Activated CD8-positive, alpha-beta T cell treated with anti-CD3 and anti-CD28 coated beads for 36 hours (primary cell): ENCODE data around the gene CRK. TPM values are rescaled to one million over a fixed set of nuclear protein-coding genes. Genes with fewer than 3 reads are reported as not detected.

ENCODE experiments used
- ATAC-seq: fragments of 200-7000 bp; cut with Tn5 transposase; one replicate; pipeline ENCODE4 v1.10.0; 2021; ENCODE audit warnings: mild to moderate bottlenecking, moderate library complexity
- CTCF ChIA-PET: fragments of 350-600 bp; sonication (Branson Sonifier 250); formaldehyde crosslinking; loops from one replicate; lab custom pipeline; 2021; ENCODE audit warnings: antibody characterized with exemption; lab: Charles Lee
- POLR2A ChIA-PET: fragments of 350-600 bp; sonication (Branson Sonifier 250); formaldehyde crosslinking; loops from one replicate; lab custom pipeline; 2021; ENCODE audit warnings: antibody characterized with exemption; lab: Charles Lee
- DNase-seq: peaks from one replicate; pipeline ENCODE4 v3.0.0-alpha.2; 2020
- H3K27ac Mint-ChIP-seq: one replicate; pipeline ENCODE4 v1.8.0; 2021; ENCODE audit warnings: mild to moderate bottlenecking, mixed read lengths
- H3K27me3 Mint-ChIP-seq: one replicate; pipeline ENCODE4 v1.8.0; 2021; ENCODE audit warnings: mixed read lengths
- H3K36me3 Mint-ChIP-seq: one replicate; pipeline ENCODE4 v1.8.0; 2021; ENCODE audit warnings: low read depth, mixed read lengths
- H3K4me1 Mint-ChIP-seq: one replicate; pipeline ENCODE4 v1.8.0; 2021; ENCODE audit warnings: low read depth, mixed read lengths
- H3K4me3 Mint-ChIP-seq: one replicate; pipeline ENCODE4 v1.8.0; 2021; ENCODE audit warnings: mild to moderate bottlenecking, moderate library complexity, mixed read lengths
- H3K9me3 Mint-ChIP-seq: one replicate; pipeline ENCODE4 v1.8.0; 2021; ENCODE audit warnings: mixed read lengths
- intact Hi-C: fragments of 100-400 bp; cut with micrococcal nuclease; formaldehyde crosslinking; loops from one replicate; pipeline ENCODE4 v1.10.0; 2022
- total RNA-seq, 2 experiments: library from RNA; stranded (reverse); gene quantifications; one replicate each; pipeline ENCODE4 v1.2.3, GENCODE V29; 2021
- TF ChIP-seq, protein P1 (sequence below): fragments of 200-600 bp; IDR thresholded peaks from one replicate; pipeline ENCODE4 v1.8.0; 2022; ENCODE audit warnings: antibody characterized with exemption, mild to moderate bottlenecking

Gene CRK
- total RNA-seq, 2 experiments from 2014 or later = 12.1 to 12.9 TPM

DNA sequence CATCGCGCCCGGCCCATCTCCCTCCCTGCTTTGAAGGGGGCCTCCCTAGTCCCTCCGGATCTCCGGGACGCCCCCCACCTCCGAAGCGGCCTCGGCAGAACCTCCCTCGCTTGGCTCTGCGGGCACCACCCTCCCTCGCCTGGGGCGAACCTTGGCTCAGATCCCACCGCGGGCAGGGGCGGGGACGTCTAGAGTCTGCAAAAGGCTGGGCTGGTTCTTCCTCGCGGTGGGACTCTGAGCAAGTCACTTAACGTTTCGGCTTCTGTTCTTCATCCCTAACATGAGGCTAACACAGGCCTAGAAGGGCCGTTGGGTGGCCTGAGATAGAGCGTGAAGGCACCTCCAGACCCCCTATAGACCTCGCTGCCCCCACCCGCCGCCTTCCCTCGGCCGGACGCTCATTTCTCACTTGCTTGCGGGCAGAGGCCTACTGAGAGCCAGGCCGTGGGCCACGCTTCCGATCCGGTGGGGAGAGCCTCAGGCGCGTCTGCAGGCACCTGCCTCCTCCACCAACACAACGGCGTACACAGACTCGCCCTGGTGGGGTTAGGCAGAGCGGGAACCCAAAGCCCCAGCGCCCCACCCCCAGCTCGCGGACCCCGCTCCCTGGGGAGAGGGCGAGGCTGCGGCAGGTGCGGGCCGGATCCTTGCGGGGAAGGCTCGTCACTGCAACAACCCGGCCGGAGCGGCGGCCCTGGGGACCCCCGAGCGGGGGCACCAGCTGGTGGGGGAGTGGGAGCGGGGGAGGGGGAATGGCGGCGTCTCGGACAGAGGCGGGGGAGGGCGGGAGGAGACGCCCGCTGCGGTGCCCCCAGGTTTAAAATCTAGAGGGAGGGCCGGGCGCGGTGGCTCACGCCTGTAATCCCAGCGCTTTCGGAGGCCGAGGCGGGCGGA is 31.0 kb upstream of the CRK start:
- ChIA-PET CTCF (interaction anchor here (0.9 to 1.1 kb wide), 4 partner anchors 9 to 122 kb away, joined by 3 to 4 read pairs (median 3); no protein-coding TSS in a partner anchor), POLR2A (interaction anchor here (1.0 to 2.0 kb wide), 5 partner anchors 13 to 90 kb away, joined by 3 to 7 read pairs (median 4); partner anchors contain the start of gene INPP5K)
- peaks cover 3% of the 10 kb centered on the region for H3K27me3 Mint-ChIP-seq
- DNase-seq (peak; percentile 92), ATAC-seq (peak; percentile 51)
- H3K4me3 Mint-ChIP-seq = peak overlapping the region; percentile 71
- H3K36me3 Mint-ChIP-seq = no peaks in the 10 kb centered on the region
- peak overlapping the region; percentile 79 for H3K27ac Mint-ChIP-seq
- peaks cover 22% of the 10 kb centered on the region for H3K4me1 Mint-ChIP-seq
- TF ChIP-seq, protein P1, sequence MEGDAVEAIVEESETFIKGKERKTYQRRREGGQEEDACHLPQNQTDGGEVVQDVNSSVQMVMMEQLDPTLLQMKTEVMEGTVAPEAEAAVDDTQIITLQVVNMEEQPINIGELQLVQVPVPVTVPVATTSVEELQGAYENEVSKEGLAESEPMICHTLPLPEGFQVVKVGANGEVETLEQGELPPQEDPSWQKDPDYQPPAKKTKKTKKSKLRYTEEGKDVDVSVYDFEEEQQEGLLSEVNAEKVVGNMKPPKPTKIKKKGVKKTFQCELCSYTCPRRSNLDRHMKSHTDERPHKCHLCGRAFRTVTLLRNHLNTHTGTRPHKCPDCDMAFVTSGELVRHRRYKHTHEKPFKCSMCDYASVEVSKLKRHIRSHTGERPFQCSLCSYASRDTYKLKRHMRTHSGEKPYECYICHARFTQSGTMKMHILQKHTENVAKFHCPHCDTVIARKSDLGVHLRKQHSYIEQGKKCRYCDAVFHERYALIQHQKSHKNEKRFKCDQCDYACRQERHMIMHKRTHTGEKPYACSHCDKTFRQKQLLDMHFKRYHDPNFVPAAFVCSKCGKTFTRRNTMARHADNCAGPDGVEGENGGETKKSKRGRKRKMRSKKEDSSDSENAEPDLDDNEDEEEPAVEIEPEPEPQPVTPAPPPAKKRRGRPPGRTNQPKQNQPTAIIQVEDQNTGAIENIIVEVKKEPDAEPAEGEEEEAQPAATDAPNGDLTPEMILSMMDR = no peak
- no peaks in the 10 kb centered on the region for H3K9me3 Mint-ChIP-seq
- intact Hi-C loops = no loop called here

DNA sequence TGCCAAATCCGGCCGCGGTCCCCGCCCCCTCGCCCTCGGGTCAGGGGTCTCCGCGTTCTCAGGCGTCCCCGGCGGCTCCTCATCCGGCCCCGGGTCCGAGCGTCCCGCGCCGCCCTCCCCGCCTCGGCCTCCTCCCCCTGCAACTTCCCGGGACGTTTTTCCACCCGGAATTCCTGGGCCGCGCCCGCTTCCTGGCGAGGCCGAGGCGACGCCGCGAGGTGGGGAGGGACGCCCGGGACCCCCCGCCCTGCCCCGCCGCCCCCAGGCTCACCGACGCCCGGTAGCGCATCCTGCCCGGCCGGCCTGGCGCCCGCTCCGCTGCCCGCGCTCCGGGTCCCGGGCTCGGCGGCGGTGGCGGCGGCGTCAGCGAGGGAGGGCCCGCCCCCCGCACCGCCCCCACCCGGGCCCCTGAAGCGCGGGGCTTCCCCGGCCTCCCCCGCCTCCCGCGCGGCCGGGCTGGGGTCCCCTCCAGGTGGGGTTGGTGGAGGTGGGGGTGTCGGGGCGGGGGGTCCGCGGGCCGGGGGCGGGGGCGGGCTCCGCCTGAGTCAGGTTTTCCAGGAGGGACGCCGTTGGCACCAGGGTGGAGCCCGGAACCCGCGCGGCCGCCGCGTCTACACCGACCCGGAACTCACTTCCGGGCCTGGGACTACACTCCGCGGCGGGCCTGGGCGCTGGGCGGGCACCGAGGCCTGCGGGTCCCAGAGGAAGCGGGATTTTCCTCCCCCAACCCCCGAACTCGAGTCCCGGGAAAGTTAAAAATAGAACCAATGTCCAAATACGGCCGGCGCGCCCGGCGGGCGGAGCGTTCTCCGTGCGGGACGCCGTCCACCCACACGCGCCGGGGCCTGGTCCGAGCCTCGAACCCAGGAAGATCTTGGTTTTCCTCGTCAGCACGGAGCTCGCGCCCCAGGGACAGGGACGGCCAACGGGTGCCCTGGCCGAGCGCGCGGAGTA is 29.7 kb upstream of the CRK start:
- TF ChIP-seq, protein P1 = no peak
- Mint-ChIP-seq H3K27ac (no peak overlapping the region), H3K4me3 (peak overlapping the region; percentile 71), H3K4me1 (peaks cover 19% of the 10 kb centered on the region), H3K36me3 (no peaks in the 10 kb centered on the region), H3K27me3 (peaks cover 2% of the 10 kb centered on the region), H3K9me3 (no peaks in the 10 kb centered on the region)
- DNase-seq = peak; percentile 73
- intact Hi-C loops = no loop called here
- ChIA-PET CTCF (interaction anchor here (1.0 to 1.3 kb wide), 5 partner anchors 31 to 144 kb away, joined by 3 to 6 read pairs (median 3); partner anchors contain the start of gene INPP5K), POLR2A (interaction anchor here (1.0 to 1.1 kb wide), 2 partner anchors 12 to 23 kb away, joined by 4 to 6 read pairs; no protein-coding TSS in a partner anchor)
- ATAC-seq = peak; percentile 37

- Mint-ChIP-seq H3K36me3 (no peaks in the 10 kb centered on the region), H3K4me1 (peaks cover 16% of the 10 kb centered on the region), H3K9me3 (no peaks in the 10 kb centered on the region), H3K4me3 (peak overlapping the region; percentile 67), H3K27me3 (no peaks in the 10 kb centered on the region), H3K27ac (peak overlapping the region; percentile 69)
- ATAC-seq = peak; percentile 19
- ChIA-PET CTCF (interaction anchor here (1.0 to 1.3 kb wide), 4 partner anchors 32 to 145 kb away, joined by 3 to 6 read pairs (median 4); partner anchors contain the start of gene INPP5K), POLR2A (no interaction called here)
- peak; percentile 51 for DNase-seq
- intact Hi-C loops = no loop called here
- TF ChIP-seq, protein P1 = no peak
Observed at GRCh38 chr17:1484676-1485422, 28.8 kb upstream of the CRK start.

DNA sequence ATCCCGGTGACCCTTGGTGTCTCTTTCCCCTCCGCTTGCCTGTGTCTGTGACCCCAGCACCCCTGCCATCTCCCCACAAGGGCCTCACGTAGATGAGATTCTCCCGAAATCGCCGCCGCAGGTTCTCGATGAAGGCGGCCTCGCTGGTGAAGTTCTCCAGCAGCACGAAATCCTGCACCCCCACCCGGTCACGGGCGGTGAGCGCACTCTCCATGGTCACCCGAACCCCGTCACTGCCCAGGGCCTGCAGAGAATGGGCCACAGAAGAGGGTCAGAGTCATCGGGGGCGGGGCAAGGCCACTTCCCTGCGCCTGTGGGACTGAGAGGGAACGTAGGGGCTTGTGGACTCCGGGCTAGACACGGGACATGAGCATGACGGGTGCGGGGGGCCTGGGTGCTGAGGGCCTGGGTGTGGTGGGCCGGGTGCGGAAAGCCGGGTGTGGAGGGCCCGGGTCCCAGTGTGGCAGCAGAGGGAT is 28.1 kb upstream of the CRK start:
- Mint-ChIP-seq H3K9me3 (no peaks in the 10 kb centered on the region), H3K27me3 (no peaks in the 10 kb centered on the region), H3K4me3 (no peak overlapping the region), H3K36me3 (no peaks in the 10 kb centered on the region), H3K4me1 (peaks cover 16% of the 10 kb centered on the region), H3K27ac (no peak overlapping the region)
- intact Hi-C loops = no loop called here
- ChIA-PET CTCF (interaction anchor here (1.3 kb wide), 3 partner anchors 33 to 146 kb away, joined by 3 to 6 read pairs (median 4); partner anchors contain the start of gene INPP5K), POLR2A (no interaction called here)
- DNase-seq = no peak
- ATAC-seq = no peak
- TF ChIP-seq, protein P1 = no peak
